Osteoblast (primary cell): ENCODE measurements around the gene FOLR2. TPM values are rescaled to one million over a fixed set of nuclear protein-coding genes. Genes with fewer than 3 reads are reported as not detected.

Experiments
- DNase-seq: peaks from one replicate; pipeline ENCODE4 v3.0.0; 2011; ENCODE audit warnings: low spot score, mixed read lengths; ENCODE audit not compliant: insufficient read length; ENCODE audit errors: missing footprints
- H2AFZ ChIP-seq: 2 replicates; pipeline ENCODE4 v1.6.0; 2011; ENCODE audit warnings: mild to moderate bottlenecking, low read length
- H3K27ac ChIP-seq: 2 replicates; pipeline ENCODE4 v1.5.1; 2011; ENCODE audit warnings: mild to moderate bottlenecking, low read depth, low read length, moderate library complexity
- H3K27me3 ChIP-seq: 2 replicates; pipeline ENCODE4 v1.6.0; 2012; ENCODE audit warnings: mild to moderate bottlenecking, control low read depth, inconsistent platforms, low read length, moderate library complexity; ENCODE audit not compliant: insufficient read depth
- H3K36me3 ChIP-seq: 2 replicates; pipeline ENCODE4 v1.5.1; 2011; ENCODE audit warnings: mild to moderate bottlenecking, low read length, control low read depth, moderate library complexity; ENCODE audit not compliant: insufficient read depth
- H3K4me1 ChIP-seq: 2 replicates; pipeline ENCODE4 v1.5.1; 2011; ENCODE audit warnings: mild to moderate bottlenecking, low read length, control low read depth, moderate library complexity; ENCODE audit not compliant: insufficient read depth
- H3K4me2 ChIP-seq: 2 replicates; pipeline ENCODE4 v1.6.0; 2011; ENCODE audit warnings: mild to moderate bottlenecking, low read length; ENCODE audit not compliant: insufficient read depth
- H3K4me3 ChIP-seq: fragments of 200-600 bp; sonication (generic); 3 replicates; pipeline ENCODE4 v1.5.1; 2012; ENCODE audit warnings: mild to moderate bottlenecking, low read length, inconsistent platforms; ENCODE audit not compliant: insufficient read depth
- H3K79me2 ChIP-seq: 2 replicates; pipeline ENCODE4 v1.6.0; 2012; ENCODE audit warnings: mild to moderate bottlenecking, low read length, control low read depth, inconsistent platforms; ENCODE audit not compliant: insufficient read depth
- H3K9me3 ChIP-seq: 2 replicates; pipeline ENCODE4 v1.5.1; 2011; ENCODE audit warnings: low read depth, low read length, control low read depth
- H4K20me1 ChIP-seq: 2 replicates; pipeline ENCODE4 v1.6.0; 2012; ENCODE audit warnings: mild to moderate bottlenecking, low read length, control low read depth; ENCODE audit not compliant: insufficient read depth
- CTCF ChIP-seq: IDR thresholded peaks from 2 replicates; pipeline ENCODE4 v1.5.1; 2011; ENCODE audit warnings: mild to moderate bottlenecking, low read depth, low read length, moderate library complexity; ENCODE audit errors: extremely low read depth
- total RNA-seq: library from RNA; depleted of rRNA; stranded (reverse); fragments of >200 nt; gene quantifications from 2 replicates; pipeline ENCODE4 v1.2.3, GENCODE V29; 2012

FOLR2 gene
- total RNA-seq, 1 donor, result not detected

GRCh38 chr11:72243173-72244059 is 26.8 kb downstream of the FOLR2 start:
- peak; percentile 50 for DNase-seq
- H4K20me1 ChIP-seq, result peaks cover 7% of the 10 kb centered on the region
- no peak overlapping the region for H3K4me3 ChIP-seq
- no peak overlapping the region for H3K27ac ChIP-seq
- no peak overlapping the region for H2AFZ ChIP-seq
- H3K9me3 ChIP-seq, result no peaks in the 10 kb centered on the region
- H3K4me2 ChIP-seq, result no peak overlapping the region
- peaks cover 9% of the 10 kb centered on the region for H3K4me1 ChIP-seq
- H3K36me3 ChIP-seq, result no peaks in the 10 kb centered on the region
- TF ChIP-seq CTCF, result no peak
- peaks cover 67% of the 10 kb centered on the region for H3K27me3 ChIP-seq
- no peaks in the 10 kb centered on the region for H3K79me2 ChIP-seq

- Histone ChIP-seq H3K4me3 (no peak within 1 kb of the TSS), H3K4me1 (peaks cover 6% of the 10 kb centered on the region), H3K36me3 (no peaks in the 10 kb centered on the region), H3K9me3 (no peaks in the 10 kb centered on the region), H3K4me2 (no peak within 1 kb of the TSS), H4K20me1 (peaks cover 1% of the 10 kb centered on the region), H2AFZ (no peak within 1 kb of the TSS), H3K27me3 (peaks cover 67% of the 10 kb centered on the region), H3K79me2 (no peaks in the 10 kb centered on the region), H3K27ac (no peak within 1 kb of the TSS)
- TF ChIP-seq CTCF, result no peak
- peak; percentile 77 for DNase-seq
Measured at GRCh38 chr11:72244060-72244360, 27.4 kb downstream of the FOLR2 start, which contains the start of gene PHOX2A. TSS of gene PHOX2A (minus strand) at chr11:72244176. CDS start at chr11:72244004, 172 bp downstream.

GRCh38 chr11:72244361-72245262 is 28.0 kb downstream of the FOLR2 start:
- Histone ChIP-seq H3K4me2 (no peak overlapping the region), H4K20me1 (no peaks in the 10 kb centered on the region), H3K27me3 (peaks cover 67% of the 10 kb centered on the region), H3K9me3 (no peaks in the 10 kb centered on the region), H2AFZ (no peak overlapping the region), H3K79me2 (no peaks in the 10 kb centered on the region), H3K4me3 (no peak overlapping the region), H3K4me1 (no peaks in the 10 kb centered on the region), H3K27ac (no peak overlapping the region), H3K36me3 (no peaks in the 10 kb centered on the region)
- TF ChIP-seq CTCF, result no peak
- peak; percentile 83 for DNase-seq
